ENCODE results near the gene DNAJC3.

- no peak for TF ChIP-seq CTCF (IDR thresholded peaks at IDR 0.05)
- no peak for TF ChIP-seq POLR2A (IDR thresholded peaks at IDR 0.05)
Measured at GRCh38 chr13:95703576-95703975, 26.6 kb downstream of the DNAJC3 start.
